Stomach smooth muscle (tissue), 2 donors: ENCODE results near the gene VANGL1.

ENCODE experiments used
- H3K27ac ChIP-seq: one replicate; pipeline ENCODE4 v1.7.0; 2013; ENCODE audit warnings: mild to moderate bottlenecking, low read length, inconsistent platforms
- H3K27me3 ChIP-seq, 2 donors: one replicate each; pipeline ENCODE4 v1.7.0; 2013; ENCODE audit warnings: low read length in 2 of 2; ENCODE audit not compliant: insufficient read depth in 2 of 2, control insufficient read depth in 1 of 2
- H3K36me3 ChIP-seq, 2 donors: one replicate each; pipeline ENCODE4 v1.7.0; 2013; ENCODE audit warnings: low read length in 2 of 2; ENCODE audit not compliant: control insufficient read depth in 2 of 2, insufficient read depth in 2 of 2
- H3K4me1 ChIP-seq: one replicate; pipeline ENCODE4 v1.7.0; 2013; ENCODE audit warnings: low read length; ENCODE audit not compliant: control insufficient read depth, insufficient read depth
- H3K4me3 ChIP-seq, 2 donors: one replicate each; pipeline ENCODE4 v1.7.0; 2013; ENCODE audit warnings: low read length in 2 of 2
- H3K9ac ChIP-seq, 2 donors: one replicate each; pipeline ENCODE4 v1.7.0; 2013; ENCODE audit warnings: low read length in 2 of 2, mild to moderate bottlenecking in 1 of 2
- H3K9me3 ChIP-seq, 2 donors: one replicate each; pipeline ENCODE4 v1.7.0; 2013; ENCODE audit warnings: low read length in 2 of 2; ENCODE audit not compliant: control insufficient read depth in 2 of 2
- donor health status: healthy.
- donor health status: Pancreatic carcinoma.

The VANGL1 gene

GRCh38 chr1:115718011-115718754 lies 76.4 kb downstream of the VANGL1 start:
- Histone ChIP-seq H3K27ac (no peak overlapping the region), H3K27me3 (peaks cover 0 to under 1% of the 10 kb centered on the region in 2 donors), H3K4me3 (no peak overlapping the region), H3K4me1 (no peaks in the 10 kb centered on the region), H3K9ac (no peak overlapping the region), H3K9me3 (no peaks in the 10 kb centered on the region), H3K36me3 (no peaks in the 10 kb centered on the region)

- H3K9me3 ChIP-seq = no peaks in the 10 kb centered on the region
- H3K4me1 ChIP-seq = no peaks in the 10 kb centered on the region
- no peak overlapping the region for H3K27ac ChIP-seq
- no peaks in the 10 kb centered on the region for H3K27me3 ChIP-seq
- no peak overlapping the region for H3K4me3 ChIP-seq
- H3K36me3 ChIP-seq = no peaks in the 10 kb centered on the region
- H3K9ac ChIP-seq = no peak overlapping the region
These were observed 77.5 kb downstream of the VANGL1 start for GRCh38 chr1:115719285-115719684.

- Histone ChIP-seq H3K27me3 (no peaks in the 10 kb centered on the region), H3K4me1 (peaks cover 6% of the 10 kb centered on the region), H3K9ac (no peak overlapping the region), H3K27ac (no peak overlapping the region), H3K4me3 (no peak overlapping the region), H3K9me3 (no peaks in the 10 kb centered on the region), H3K36me3 (no peaks in the 10 kb centered on the region)
These were observed 80.5 kb downstream of the VANGL1 start for GRCh38 chr1:115722221-115722620.

GRCh38 chr1:115723756-115724155 lies 82.0 kb downstream of the VANGL1 start:
- no peak overlapping the region for H3K27ac ChIP-seq
- H3K9me3 ChIP-seq = no peaks in the 10 kb centered on the region
- H3K36me3 ChIP-seq = no peaks in the 10 kb centered on the region
- no peaks in the 10 kb centered on the region for H3K27me3 ChIP-seq
- no peak overlapping the region for H3K4me3 ChIP-seq
- H3K4me1 ChIP-seq = peaks cover 15% of the 10 kb centered on the region
- H3K9ac ChIP-seq = no peak overlapping the region

GRCh38 chr1:115725600-115725999 lies 83.8 kb downstream of the VANGL1 start:
- Histone ChIP-seq H3K9me3 (no peaks in the 10 kb centered on the region), H3K9ac (no peak overlapping the region), H3K27ac (no peak overlapping the region), H3K4me1 (peaks cover 15% of the 10 kb centered on the region), H3K4me3 (no peak overlapping the region), H3K36me3 (no peaks in the 10 kb centered on the region), H3K27me3 (no peaks in the 10 kb centered on the region)

GRCh38 chr1:115726161-115726560 lies 84.4 kb downstream of the VANGL1 start:
- Histone ChIP-seq H3K9ac (no peak overlapping the region), H3K36me3 (no peaks in the 10 kb centered on the region), H3K4me3 (no peak overlapping the region), H3K9me3 (no peaks in the 10 kb centered on the region), H3K27me3 (no peaks in the 10 kb centered on the region), H3K4me1 (peaks cover 15% of the 10 kb centered on the region), H3K27ac (no peak overlapping the region)

- Histone ChIP-seq H3K27ac (no peak overlapping the region), H3K27me3 (no peaks in the 10 kb centered on the region), H3K9ac (no peak overlapping the region), H3K9me3 (no peaks in the 10 kb centered on the region), H3K4me1 (peaks cover 15% of the 10 kb centered on the region), H3K36me3 (no peaks in the 10 kb centered on the region), H3K4me3 (no peak overlapping the region)
These were observed 84.8 kb downstream of the VANGL1 start for GRCh38 chr1:115726570-115726969.

GRCh38 chr1:115727706-115728249 lies 86.0 kb downstream of the VANGL1 start:
- H3K4me3 ChIP-seq = peak overlapping the region in 1 of 2 donors; percentile 3
- H3K4me1 ChIP-seq = peaks cover 15% of the 10 kb centered on the region
- no peak overlapping the region for H3K9ac ChIP-seq
- peak overlapping the region; percentile 53 for H3K27ac ChIP-seq
- H3K9me3 ChIP-seq = no peaks in the 10 kb centered on the region
- no peaks in the 10 kb centered on the region for H3K27me3 ChIP-seq
- no peaks in the 10 kb centered on the region for H3K36me3 ChIP-seq

GRCh38 chr1:115728341-115728740 lies 86.6 kb downstream of the VANGL1 start:
- Histone ChIP-seq H3K4me3 (no peak overlapping the region), H3K4me1 (peaks cover 15% of the 10 kb centered on the region), H3K27ac (peak overlapping the region; percentile 53), H3K9me3 (no peaks in the 10 kb centered on the region), H3K9ac (no peak overlapping the region), H3K36me3 (no peaks in the 10 kb centered on the region), H3K27me3 (no peaks in the 10 kb centered on the region)

- Histone ChIP-seq H3K4me3 (no peak overlapping the region), H3K27me3 (no peaks in the 10 kb centered on the region), H3K9ac (no peak overlapping the region), H3K9me3 (no peaks in the 10 kb centered on the region), H3K4me1 (peaks cover 15% of the 10 kb centered on the region), H3K27ac (no peak overlapping the region), H3K36me3 (no peaks in the 10 kb centered on the region)
These were observed 88.0 kb downstream of the VANGL1 start for GRCh38 chr1:115729756-115730155.

- Histone ChIP-seq H3K4me1 (peaks cover 9% of the 10 kb centered on the region), H3K36me3 (no peaks in the 10 kb centered on the region), H3K9ac (no peak overlapping the region), H3K4me3 (no peak overlapping the region), H3K27me3 (no peaks in the 10 kb centered on the region), H3K27ac (no peak overlapping the region), H3K9me3 (no peaks in the 10 kb centered on the region)
These were observed 90.5 kb downstream of the VANGL1 start for GRCh38 chr1:115732316-115732715.
